K562 (cell line): Measurements from ENCODE around the gene LRRC57. TPM values are rescaled to one million over a fixed set of nuclear protein-coding genes. Genes with fewer than 3 reads are reported as not detected.

Experiments
- ATAC-seq: fragments of 200-7000 bp; cut with Tn5 transposase; 3 replicates; pipeline ENCODE4 v1.9.1; 2020; ENCODE audit warnings: moderate library complexity
- BruUV-seq: library from RNA; stranded (reverse); fragments of 400-500 nt; replicated peaks from 2 replicates; lab custom pipeline; 2021; lab: Mats Ljungman, UMichigan
- CTCF ChIA-PET: fragments of 300-600 bp; formaldehyde crosslinking; extraction: SDS; loops from one replicate; lab custom pipeline; 2021; ENCODE audit warnings: low intra/inter-chr PET ratio; lab: Yijun Ruan, JAX
- POLR2A ChIA-PET: fragments of 300-600, 350-650 bp; sonication (Branson Sonifier 250); formaldehyde crosslinking; extraction: SDS; loops from one replicate; lab custom pipeline; 2021; ENCODE audit warnings: antibody characterized with exemption, inconsistent platforms; lab: Yijun Ruan, JAX
- DNase-seq, 4 experiments: peaks; one replicate each; pipeline versions ENCODE4 v3.0.0 to v3.0.0-alpha.2; 2011 to 2018; ENCODE audit warnings: low spot score in 3 of 4, mixed read lengths in 3 of 4; ENCODE audit errors: extremely low read depth in 1 of 4
- FAIRE-seq: peaks from 2 replicates; lab custom pipeline; 2011; peaks lifted over from hg19 to GRCh38; lab: Jason Lieb, UNC
- H2AFZ ChIP-seq: 2 replicates; pipeline ENCODE4 v1.6.0; 2011; ENCODE audit warnings: low read depth, low read length, control low read depth, inconsistent platforms
- H3K27ac ChIP-seq: fragments of 200-600 bp; 3 replicates; pipeline ENCODE4 v1.8.0; 2011; ENCODE audit warnings: low read depth, mild to moderate bottlenecking, control low read depth, inconsistent platforms, low read length, moderate library complexity, mixed read lengths; ENCODE audit errors: extremely low read depth
- H3K27me3 ChIP-seq, 2 experiments: fragments of 300-600 bp in 1 of 2; 2 replicates in 1 of 2; 3 replicates in 1 of 2; pipeline versions ENCODE4 v1.6.0 to v1.8.0; 2011; ENCODE audit warnings: inconsistent platforms in 2 of 2, low read length in 2 of 2, mild to moderate bottlenecking in 1 of 2, mixed read lengths in 1 of 2, moderate library complexity in 1 of 2; ENCODE audit not compliant: control insufficient read depth in 2 of 2, insufficient read depth in 2 of 2
- H3K36me3 ChIP-seq: fragments of 300-600 bp; 3 replicates; pipeline ENCODE4 v1.8.0; 2011; ENCODE audit warnings: mild to moderate bottlenecking, low read length, inconsistent platforms; ENCODE audit not compliant: control insufficient read depth, insufficient read depth
- H3K4me1 ChIP-seq, 2 experiments: fragments of 200-600 bp in 1 of 2; replicated peaks in 1 of 2; 2 replicates in 1 of 2; 3 replicates in 1 of 2; pipeline versions ENCODE4 v1.5.1 to v1.8.0; 2011; ENCODE audit warnings: inconsistent platforms in 2 of 2, low read length in 2 of 2, mild to moderate bottlenecking in 1 of 2, mixed read lengths in 1 of 2, moderate library complexity in 1 of 2; ENCODE audit not compliant: control insufficient read depth in 2 of 2, insufficient read depth in 2 of 2
- H3K4me2 ChIP-seq: 2 replicates; pipeline ENCODE4 v1.6.1; 2011; ENCODE audit warnings: low read length, control low read depth, inconsistent platforms, mixed read lengths; ENCODE audit not compliant: insufficient read depth
- H3K4me3 ChIP-seq: fragments of 200-600 bp; sonication (generic), shearing (Covaris generic); 2 replicates; pipeline ENCODE4 v1.5.1; 2016; ENCODE audit warnings: control low read depth, inconsistent platforms
- H3K79me2 ChIP-seq: fragments of 200-600 bp; 3 replicates; pipeline ENCODE4 v1.8.0; 2011; ENCODE audit warnings: low read length, inconsistent platforms; ENCODE audit not compliant: control insufficient read depth, insufficient read depth
- H3K9ac ChIP-seq, 2 experiments: 2 replicates each; pipeline versions ENCODE4 v1.6.0 to v1.6.1; 2011; ENCODE audit warnings: low read depth in 2 of 2, low read length in 2 of 2, control low read depth in 1 of 2, inconsistent platforms in 1 of 2, mild to moderate bottlenecking in 1 of 2, mixed read lengths in 1 of 2; ENCODE audit not compliant: insufficient read depth in 1 of 2
- H3K9me1 ChIP-seq: one replicate; pipeline ENCODE4 v1.6.0; 2011; ENCODE audit warnings: inconsistent platforms, mild to moderate bottlenecking, low read length, moderate library complexity; ENCODE audit not compliant: control insufficient read depth, insufficient read depth
- H3K9me3 ChIP-seq: replicated peaks from 2 replicates; pipeline ENCODE4 v1.5.1; 2011; ENCODE audit warnings: low read depth, low read length, inconsistent platforms; ENCODE audit not compliant: control insufficient read depth, insufficient read depth
- H4K20me1 ChIP-seq: replicated peaks from 2 replicates; pipeline ENCODE4 v1.6.1; 2011; ENCODE audit warnings: low read length, inconsistent platforms, mixed read lengths; ENCODE audit not compliant: control insufficient read depth, insufficient read depth
- SPI1 ChIP-seq: IDR thresholded peaks from 2 replicates; pipeline ENCODE4 v1.6.1; 2011; ENCODE audit warnings: low read depth, low read length, control low read depth, borderline replicate concordance
- ZNF121 ChIP-seq: sonication (generic); formaldehyde crosslinking; conservative IDR thresholded peaks from 2 replicates; pipeline ENCODE4 v1.8.0; 2022; ENCODE audit warnings: missing genetic modification reagents
- WGBS: fragments of 100-300 bp; shearing (Covaris generic); methylation state at CpG from one replicate; pipeline ENCODE4 v1.1.6; 2016; ENCODE audit warnings: low coverage, mixed read lengths; ENCODE audit not compliant: insufficient coverage; ENCODE audit errors: missing lambda C conversion rate; 5-methylcytosine and 5-hydroxymethylcytosine counted together
- in situ Hi-C: fragments of 300-500 bp; cut with MboI; formaldehyde crosslinking; loops from 4 replicates; pipeline ENCODE4 v1.15.0; 2018; ENCODE audit warnings: inconsistent platforms, mixed read lengths
- intact Hi-C: fragments of 100-400 bp; cut with micrococcal nuclease; formaldehyde crosslinking; loops from 2 replicates; pipeline ENCODE4 v1.14.2; 2022
- polyA plus RNA-seq, 8 experiments: library from polyadenylated mRNA; depleted of rRNA in 4 of 8; stranded (reverse) in 5 of 8; unstranded in 3 of 8; fragments of >200 nt; fragmentation: Nextera tagmentation in 2 of 8; fragmentation: Illumina TruSeq in 1 of 8; extraction: Ambion mirVana in 2 of 8; extraction: Trizol in 1 of 8; gene quantifications; 2 replicates each; pipeline versions ENCODE4 v1.2.1 to v1.2.3, GENCODE V29; 2011 to 2014; ENCODE audit warnings: inconsistent platforms in 1 of 8, missing spikeins in 1 of 8
- total RNA-seq, 7 experiments: library from RNA; depleted of rRNA in 6 of 7; stranded (reverse); fragments of >200 nt in 6 of 7; fragmentation: Illumina TruSeq in 2 of 7; extraction: Trizol in 2 of 7; gene quantifications; 2 replicates each; pipeline versions ENCODE4 v1.2.1 to v1.2.3, GENCODE V29; 2011 to 2021; ENCODE audit warnings: low replicate concordance in 1 of 7
- TF ChIP-seq, protein P1 (sequence below): sonication (generic); formaldehyde crosslinking; IDR thresholded peaks from 2 replicates; pipeline ENCODE4 v1.4.0; 2020; ENCODE audit warnings: mild to moderate bottlenecking, missing genetic modification reagents
- TF ChIP-seq, protein P2 (sequence below): fragments of 450-650 bp; IDR thresholded peaks from 2 replicates; pipeline ENCODE4 v1.7.0; 2016; ENCODE audit warnings: borderline replicate concordance
- TF ChIP-seq, protein P3 (sequence below): fragments of 450-650 bp; formaldehyde crosslinking; IDR thresholded peaks from 2 replicates; pipeline ENCODE4 v1.4.0; 2022; ENCODE audit warnings: missing genetic modification characterization
- TF ChIP-seq, protein P4 (sequence below): IDR thresholded peaks from 3 replicates; pipeline ENCODE4 v1.6.1; 2011; ENCODE audit warnings: borderline replicate concordance, mild to moderate bottlenecking, moderate library complexity; ENCODE audit not compliant: insufficient read length; ENCODE audit errors: extremely low read depth
- TF ChIP-seq, protein P5 (sequence below): fragments of 450-650 bp; IDR thresholded peaks from 2 replicates; pipeline ENCODE4 v1.6.1; 2016

LRRC57 gene
- total and polyA plus RNA-seq, 9 of the 15 experiments (the other 6 are each of a cell fraction or from before 2014, with no cell fraction given), result 3.9 to 20.4 (median 14.8) TPM

DNA sequence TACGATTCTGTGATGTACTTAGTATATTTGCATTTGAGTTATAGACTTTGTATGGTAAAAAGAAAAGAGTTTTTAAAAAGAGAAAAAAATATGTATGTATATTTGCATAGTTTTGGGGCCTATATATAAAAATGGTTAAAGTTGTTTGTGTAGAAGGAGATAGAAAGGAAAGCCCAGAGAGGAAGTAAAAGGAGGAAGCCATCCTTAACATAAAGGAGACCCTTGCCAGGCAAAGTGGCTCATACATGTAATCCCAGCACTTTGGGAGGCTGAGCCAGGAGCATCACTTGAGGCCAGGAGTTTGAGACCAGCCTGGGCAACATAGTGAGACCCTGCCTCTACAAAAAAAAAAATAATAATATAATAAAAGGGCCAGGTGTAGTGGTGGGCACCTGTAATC lies 44.8 kb downstream of the LRRC57 start:
- Histone ChIP-seq H3K9me1 (no peaks in the 10 kb centered on the region), H2AFZ (no peak overlapping the region), H3K27me3 (no peaks in the 10 kb centered on the region), H3K27ac (no peak overlapping the region), H3K9me3 (no peaks in the 10 kb centered on the region)
- POLR2A ChIA-PET, result interaction anchor here (3.1 kb wide), 1 partner anchor 9 kb away, joined by 13 read pairs; the partner anchor contains the start of gene SNAP23
- BruUV-seq, result no TSS peak
- DNase-seq, result no peak
- intact Hi-C loops, result loop anchor here (10.0 kb wide), 1 partner anchor 81 kb away; no protein-coding TSS in a partner anchor
- TF ChIP-seq, protein P1, sequence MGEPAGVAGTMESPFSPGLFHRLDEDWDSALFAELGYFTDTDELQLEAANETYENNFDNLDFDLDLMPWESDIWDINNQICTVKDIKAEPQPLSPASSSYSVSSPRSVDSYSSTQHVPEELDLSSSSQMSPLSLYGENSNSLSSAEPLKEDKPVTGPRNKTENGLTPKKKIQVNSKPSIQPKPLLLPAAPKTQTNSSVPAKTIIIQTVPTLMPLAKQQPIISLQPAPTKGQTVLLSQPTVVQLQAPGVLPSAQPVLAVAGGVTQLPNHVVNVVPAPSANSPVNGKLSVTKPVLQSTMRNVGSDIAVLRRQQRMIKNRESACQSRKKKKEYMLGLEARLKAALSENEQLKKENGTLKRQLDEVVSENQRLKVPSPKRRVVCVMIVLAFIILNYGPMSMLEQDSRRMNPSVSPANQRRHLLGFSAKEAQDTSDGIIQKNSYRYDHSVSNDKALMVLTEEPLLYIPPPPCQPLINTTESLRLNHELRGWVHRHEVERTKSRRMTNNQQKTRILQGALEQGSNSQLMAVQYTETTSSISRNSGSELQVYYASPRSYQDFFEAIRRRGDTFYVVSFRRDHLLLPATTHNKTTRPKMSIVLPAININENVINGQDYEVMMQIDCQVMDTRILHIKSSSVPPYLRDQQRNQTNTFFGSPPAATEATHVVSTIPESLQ (CRISPR knock-in tag), result no peak
- TF ChIP-seq SPI1 (peak; percentile 41; the same call in 1 of the 2 replicates), ZNF121 (CRISPR knock-in tag) (peak; percentile 32)
- TF ChIP-seq, protein P2, sequence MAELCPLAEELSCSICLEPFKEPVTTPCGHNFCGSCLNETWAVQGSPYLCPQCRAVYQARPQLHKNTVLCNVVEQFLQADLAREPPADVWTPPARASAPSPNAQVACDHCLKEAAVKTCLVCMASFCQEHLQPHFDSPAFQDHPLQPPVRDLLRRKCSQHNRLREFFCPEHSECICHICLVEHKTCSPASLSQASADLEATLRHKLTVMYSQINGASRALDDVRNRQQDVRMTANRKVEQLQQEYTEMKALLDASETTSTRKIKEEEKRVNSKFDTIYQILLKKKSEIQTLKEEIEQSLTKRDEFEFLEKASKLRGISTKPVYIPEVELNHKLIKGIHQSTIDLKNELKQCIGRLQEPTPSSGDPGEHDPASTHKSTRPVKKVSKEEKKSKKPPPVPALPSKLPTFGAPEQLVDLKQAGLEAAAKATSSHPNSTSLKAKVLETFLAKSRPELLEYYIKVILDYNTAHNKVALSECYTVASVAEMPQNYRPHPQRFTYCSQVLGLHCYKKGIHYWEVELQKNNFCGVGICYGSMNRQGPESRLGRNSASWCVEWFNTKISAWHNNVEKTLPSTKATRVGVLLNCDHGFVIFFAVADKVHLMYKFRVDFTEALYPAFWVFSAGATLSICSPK, result no peak
- TF ChIP-seq, protein P3, sequence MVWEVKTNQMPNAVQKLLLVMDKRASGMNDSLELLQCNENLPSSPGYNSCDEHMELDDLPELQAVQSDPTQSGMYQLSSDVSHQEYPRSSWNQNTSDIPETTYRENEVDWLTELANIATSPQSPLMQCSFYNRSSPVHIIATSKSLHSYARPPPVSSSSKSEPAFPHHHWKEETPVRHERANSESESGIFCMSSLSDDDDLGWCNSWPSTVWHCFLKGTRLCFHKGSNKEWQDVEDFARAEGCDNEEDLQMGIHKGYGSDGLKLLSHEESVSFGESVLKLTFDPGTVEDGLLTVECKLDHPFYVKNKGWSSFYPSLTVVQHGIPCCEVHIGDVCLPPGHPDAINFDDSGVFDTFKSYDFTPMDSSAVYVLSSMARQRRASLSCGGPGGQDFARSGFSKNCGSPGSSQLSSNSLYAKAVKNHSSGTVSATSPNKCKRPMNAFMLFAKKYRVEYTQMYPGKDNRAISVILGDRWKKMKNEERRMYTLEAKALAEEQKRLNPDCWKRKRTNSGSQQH (CRISPR knock-in tag), result no peak
- TF ChIP-seq, protein P4, sequence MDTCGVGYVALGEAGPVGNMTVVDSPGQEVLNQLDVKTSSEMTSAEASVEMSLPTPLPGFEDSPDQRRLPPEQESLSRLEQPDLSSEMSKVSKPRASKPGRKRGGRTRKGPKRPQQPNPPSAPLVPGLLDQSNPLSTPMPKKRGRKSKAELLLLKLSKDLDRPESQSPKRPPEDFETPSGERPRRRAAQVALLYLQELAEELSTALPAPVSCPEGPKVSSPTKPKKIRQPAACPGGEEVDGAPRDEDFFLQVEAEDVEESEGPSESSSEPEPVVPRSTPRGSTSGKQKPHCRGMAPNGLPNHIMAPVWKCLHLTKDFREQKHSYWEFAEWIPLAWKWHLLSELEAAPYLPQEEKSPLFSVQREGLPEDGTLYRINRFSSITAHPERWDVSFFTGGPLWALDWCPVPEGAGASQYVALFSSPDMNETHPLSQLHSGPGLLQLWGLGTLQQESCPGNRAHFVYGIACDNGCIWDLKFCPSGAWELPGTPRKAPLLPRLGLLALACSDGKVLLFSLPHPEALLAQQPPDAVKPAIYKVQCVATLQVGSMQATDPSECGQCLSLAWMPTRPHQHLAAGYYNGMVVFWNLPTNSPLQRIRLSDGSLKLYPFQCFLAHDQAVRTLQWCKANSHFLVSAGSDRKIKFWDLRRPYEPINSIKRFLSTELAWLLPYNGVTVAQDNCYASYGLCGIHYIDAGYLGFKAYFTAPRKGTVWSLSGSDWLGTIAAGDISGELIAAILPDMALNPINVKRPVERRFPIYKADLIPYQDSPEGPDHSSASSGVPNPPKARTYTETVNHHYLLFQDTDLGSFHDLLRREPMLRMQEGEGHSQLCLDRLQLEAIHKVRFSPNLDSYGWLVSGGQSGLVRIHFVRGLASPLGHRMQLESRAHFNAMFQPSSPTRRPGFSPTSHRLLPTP, result no peak
- TF ChIP-seq, protein P5, sequence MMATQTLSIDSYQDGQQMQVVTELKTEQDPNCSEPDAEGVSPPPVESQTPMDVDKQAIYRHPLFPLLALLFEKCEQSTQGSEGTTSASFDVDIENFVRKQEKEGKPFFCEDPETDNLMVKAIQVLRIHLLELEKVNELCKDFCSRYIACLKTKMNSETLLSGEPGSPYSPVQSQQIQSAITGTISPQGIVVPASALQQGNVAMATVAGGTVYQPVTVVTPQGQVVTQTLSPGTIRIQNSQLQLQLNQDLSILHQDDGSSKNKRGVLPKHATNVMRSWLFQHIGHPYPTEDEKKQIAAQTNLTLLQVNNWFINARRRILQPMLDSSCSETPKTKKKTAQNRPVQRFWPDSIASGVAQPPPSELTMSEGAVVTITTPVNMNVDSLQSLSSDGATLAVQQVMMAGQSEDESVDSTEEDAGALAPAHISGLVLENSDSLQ, result no peak
- TF ChIP-seq, all 486 proteins: peak for 2
- peaks cover 12% of the 10 kb centered on the region for H3K36me3 ChIP-seq
- H3K9ac ChIP-seq, result no peak overlapping the region
- in situ Hi-C loops, result no loop called here
- FAIRE-seq, result no peak
- H3K4me3 ChIP-seq, result no peak overlapping the region
- CTCF ChIA-PET, result no interaction called here
- H3K4me1 ChIP-seq, result peaks cover 22 to 32% of the 10 kb centered on the region in 2 experiments
- H3K4me2 ChIP-seq, result no peak overlapping the region
- WGBS, result 90% methylated on average over 1 of the region's 1 CpG
- H3K79me2 ChIP-seq, result peaks cover 74% of the 10 kb centered on the region
- H4K20me1 ChIP-seq, result no peaks in the 10 kb centered on the region
- ATAC-seq, result no peak
